Activated CD8-positive, alpha-beta memory T cell treated with anti-CD3 and anti-CD28 coated beads for 48 hours (primary cell): ENCODE data around the gene CCN6.

ENCODE experiments used
- DNase-seq, 3 experiments: peaks; one replicate each; pipeline ENCODE4 v3.0.0-alpha.2; 2020; ENCODE audit warnings: low read depth in 2 of 3, low spot score in 2 of 3

Gene CCN6

GRCh38 chr6:112054001-112054400 lies at the start of gene CCN6:
TSS of gene CCN6 (plus strand) at chr6:112054104. CDS start at chr6:112054358, 254 bp downstream.
- no peak for DNase-seq

GRCh38 chr6:112004201-112005012 lies 49.5 kb upstream of the CCN6 start:
- no peak for DNase-seq

- DNase-seq: no peak
These were observed 48.9 kb upstream of the CCN6 start for GRCh38 chr6:112005013-112005371.

- DNase-seq: no peak
These were observed 46.6 kb upstream of the CCN6 start for GRCh38 chr6:112007254-112007653.

GRCh38 chr6:112007805-112008204 lies 46.1 kb upstream of the CCN6 start:
- no peak for DNase-seq

- DNase-seq: no peak
These were observed 45.4 kb upstream of the CCN6 start for GRCh38 chr6:112008482-112008881.

GRCh38 chr6:112010328-112010727 lies 43.6 kb upstream of the CCN6 start:
- DNase-seq: no peak

- no peak for DNase-seq
These were observed 40.9 kb upstream of the CCN6 start for GRCh38 chr6:112013051-112013450.

- no peak for DNase-seq
These were observed 39.4 kb upstream of the CCN6 start for GRCh38 chr6:112014483-112014882.

- DNase-seq: no peak
These were observed 38.2 kb upstream of the CCN6 start for GRCh38 chr6:112015725-112016124.

- peak in 1 of 3 experiments; percentile 50 for DNase-seq
These were observed 37.6 kb upstream of the CCN6 start for GRCh38 chr6:112016320-112016719.

GRCh38 chr6:112017169-112017568 lies 36.7 kb upstream of the CCN6 start:
- DNase-seq: no peak

- DNase-seq: no peak
These were observed 36.0 kb upstream of the CCN6 start for GRCh38 chr6:112017760-112018537.

GRCh38 chr6:112018619-112019416 lies 35.1 kb upstream of the CCN6 start:
- no peak for DNase-seq

GRCh38 chr6:112019589-112019988 lies 34.3 kb upstream of the CCN6 start:
- DNase-seq: no peak

- DNase-seq: no peak
These were observed 32.1 kb upstream of the CCN6 start for GRCh38 chr6:112021691-112022310.

GRCh38 chr6:112022749-112023148 lies 31.2 kb upstream of the CCN6 start:
- no peak for DNase-seq

- DNase-seq: no peak
These were observed 29.4 kb upstream of the CCN6 start for GRCh38 chr6:112024464-112024863.

- no peak for DNase-seq
These were observed 27.0 kb upstream of the CCN6 start for GRCh38 chr6:112026933-112027332.

GRCh38 chr6:112027942-112028674 lies 25.8 kb upstream of the CCN6 start:
- no peak for DNase-seq
